Stimulated activated CD4-positive, alpha-beta T cell treated with anti-CD3 and anti-CD28 coated beads, Interleukin-1b, Interleukin-23, amount 100 ng/mL, for 4 hours (primary cell): Measurements from ENCODE around the gene PLA1A.

Experiments
- DNase-seq, 2 donors: peaks; one replicate each; pipeline ENCODE4 v3.0.0-alpha.2; 2020; ENCODE audit warnings: low read depth in 2 of 2

Gene PLA1A

GRCh38 chr3:119608405-119609000 is 10.8 kb downstream of the PLA1A start:
- no peak for DNase-seq

GRCh38 chr3:119609301-119609700 is 11.6 kb downstream of the PLA1A start:
- DNase-seq = no peak

GRCh38 chr3:119611664-119612063 is 14.0 kb downstream of the PLA1A start:
- no peak for DNase-seq

- DNase-seq = no peak
Observed at GRCh38 chr3:119613201-119613600, 15.5 kb downstream of the PLA1A start.

DNA sequence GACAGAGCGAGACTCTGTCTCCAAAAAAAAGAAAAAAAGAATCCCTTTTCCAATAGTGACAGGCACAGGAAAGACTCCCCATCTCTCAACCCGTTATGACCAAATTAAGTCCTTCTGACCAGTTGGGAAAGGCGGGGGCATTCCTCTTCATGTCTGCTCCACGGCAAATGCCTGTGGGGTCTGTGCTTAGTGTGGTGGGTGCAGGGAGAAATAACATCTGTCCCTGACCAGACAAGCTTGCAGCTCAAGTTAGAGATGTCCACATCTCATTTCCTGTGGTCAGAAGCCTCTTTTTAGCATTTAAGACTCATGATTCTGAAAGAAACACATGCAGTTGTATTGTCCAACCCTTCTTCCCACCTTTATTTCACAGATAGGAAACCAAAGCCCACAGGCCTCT is 16.2 kb downstream of the PLA1A start:
- DNase-seq = no peak

GRCh38 chr3:119616056-119616455 is 18.4 kb downstream of the PLA1A start:
- no peak for DNase-seq

DNA sequence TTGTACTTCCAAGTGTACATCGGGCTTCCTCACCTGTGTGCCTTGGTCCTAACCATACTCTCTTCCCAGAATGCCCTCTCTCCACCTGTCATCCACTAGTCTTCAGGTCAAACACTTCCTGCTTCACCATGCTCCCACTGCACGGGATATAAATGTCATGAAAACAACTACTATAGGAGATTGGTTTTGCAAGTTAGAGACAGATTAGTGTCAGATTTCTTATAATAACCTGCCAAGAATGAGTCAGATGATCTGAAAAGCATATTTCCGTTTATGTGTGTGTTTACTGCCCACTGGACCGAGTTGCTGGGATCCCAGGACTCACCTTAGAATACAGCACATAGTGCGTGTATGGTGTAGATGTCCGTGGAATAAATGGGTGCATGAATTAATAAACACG is 21.4 kb downstream of the PLA1A start:
- DNase-seq = no peak

GRCh38 chr3:119620899-119621298 is 23.2 kb downstream of the PLA1A start:
- DNase-seq = no peak

- DNase-seq = no peak
Observed at GRCh38 chr3:119624002-119624720, 26.5 kb downstream of the PLA1A start.

DNA sequence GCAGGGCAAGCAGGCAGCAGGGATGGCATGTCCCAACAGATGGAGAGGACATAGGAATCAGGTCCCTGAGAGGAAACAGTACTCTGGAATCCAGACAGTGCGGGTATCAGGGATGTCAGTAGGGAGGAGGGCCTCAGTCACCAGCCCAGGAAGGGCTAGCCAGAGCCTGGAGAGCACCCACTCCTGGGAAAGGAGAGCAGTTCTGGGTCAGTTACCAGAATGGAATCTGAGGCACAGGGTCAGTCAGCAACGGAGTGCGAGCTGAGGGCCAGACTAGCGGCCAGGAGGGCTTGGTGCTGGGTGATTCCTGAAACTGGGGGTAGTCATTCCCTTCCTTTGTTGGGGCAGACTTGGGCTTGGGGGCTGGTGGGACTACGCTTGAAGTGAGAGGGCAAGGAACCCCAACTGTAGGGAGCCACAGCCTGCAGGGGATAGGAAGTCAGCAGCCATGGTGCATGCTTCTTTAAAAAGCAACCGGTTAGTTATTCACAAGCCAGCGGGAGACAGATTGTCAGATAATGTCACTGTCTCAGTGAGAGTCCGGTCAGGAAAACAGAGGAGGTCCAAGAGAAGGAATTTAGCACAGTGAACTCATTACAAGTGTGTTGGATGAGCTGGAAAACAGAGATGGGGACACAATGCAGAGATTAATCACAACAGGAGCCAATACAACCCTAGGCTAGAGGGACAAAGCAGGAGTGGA is 27.9 kb downstream of the PLA1A start:
- no peak for DNase-seq

GRCh38 chr3:119626196-119626595 is 28.5 kb downstream of the PLA1A start:
- no peak for DNase-seq

DNA sequence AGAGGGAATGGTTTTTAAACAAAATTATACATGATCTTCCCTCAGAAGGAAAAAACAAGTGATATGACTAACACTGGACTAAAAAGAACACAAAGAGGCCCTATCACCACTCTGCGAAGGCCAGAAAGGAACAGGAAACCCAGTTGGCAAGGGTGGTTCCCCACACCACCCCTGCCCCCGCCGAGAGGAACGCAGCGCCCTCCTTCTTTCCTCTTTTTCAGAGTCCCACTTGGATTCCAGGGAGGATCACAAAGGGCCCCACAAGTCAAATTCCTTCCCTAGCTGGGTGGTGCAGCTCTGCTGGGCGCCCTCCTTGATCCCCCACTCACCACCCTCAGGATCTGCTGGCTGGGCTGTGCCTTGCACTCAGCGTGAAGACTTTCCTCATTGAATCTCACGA is 29.8 kb downstream of the PLA1A start:
- no peak for DNase-seq

DNA sequence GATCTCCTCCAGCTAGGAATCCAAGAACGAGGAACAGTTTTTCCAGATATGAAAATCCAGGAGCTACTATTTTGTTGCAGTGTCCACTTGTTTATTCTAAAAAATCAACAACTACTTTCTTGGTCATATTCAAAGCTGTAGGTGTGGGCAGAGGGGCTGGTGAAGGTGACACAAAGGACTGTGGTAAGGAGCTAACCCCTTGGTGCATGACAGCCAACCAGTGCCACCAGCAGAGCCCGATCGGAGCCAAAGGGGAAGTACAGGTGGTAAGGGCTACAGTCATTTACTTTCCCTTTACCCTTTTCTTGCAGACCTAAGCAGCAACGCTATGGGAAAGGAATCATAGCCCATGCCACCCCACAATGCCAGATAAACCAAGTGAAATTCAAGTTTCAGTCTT is 30.7 kb downstream of the PLA1A start:
- DNase-seq = no peak

GRCh38 chr3:119628816-119629445 is 31.2 kb downstream of the PLA1A start:
- no peak for DNase-seq

- no peak for DNase-seq
Observed at GRCh38 chr3:119630128-119630879, 32.6 kb downstream of the PLA1A start.

DNA sequence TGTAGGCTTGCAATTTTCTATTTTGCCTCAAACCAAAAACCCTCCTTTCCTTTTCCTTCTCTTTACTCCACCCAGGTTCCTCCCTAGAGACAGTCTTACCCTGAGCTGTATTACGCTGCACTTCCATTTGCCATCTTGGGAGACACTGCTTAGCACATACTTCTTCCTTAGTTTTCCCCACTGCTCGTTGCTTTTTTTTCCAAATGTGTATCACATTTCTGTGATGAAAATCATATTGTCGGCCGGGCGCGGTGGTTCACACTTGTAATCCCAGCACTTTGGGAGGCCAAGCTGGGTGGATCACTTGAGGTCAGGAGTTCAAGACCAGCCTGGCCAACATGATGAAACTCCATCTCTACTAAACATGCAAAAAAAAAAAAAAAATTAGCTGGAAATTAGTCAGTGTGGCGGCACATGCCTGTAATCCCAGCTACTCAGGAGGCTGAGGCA is 33.2 kb downstream of the PLA1A start:
- DNase-seq = no peak

DNA sequence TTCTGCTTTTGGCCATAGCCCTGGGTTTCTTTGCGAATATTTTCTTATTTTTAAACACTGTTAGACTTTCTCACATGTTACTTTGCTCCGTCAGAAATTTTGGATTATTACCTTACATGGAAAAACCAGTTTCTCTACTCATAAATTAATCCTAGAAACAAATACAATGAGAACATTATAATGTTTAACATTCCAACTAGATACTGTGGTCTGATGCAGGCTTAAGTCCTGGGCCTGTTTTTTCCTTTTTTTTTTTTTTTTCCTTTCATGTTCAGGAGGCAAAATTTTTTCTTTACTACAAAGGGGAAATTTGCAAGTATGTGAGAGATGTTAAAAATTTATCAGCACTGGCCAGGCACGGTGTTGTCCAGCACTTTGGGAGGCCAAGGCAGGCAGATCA is 33.8 kb downstream of the PLA1A start:
- no peak for DNase-seq

DNA sequence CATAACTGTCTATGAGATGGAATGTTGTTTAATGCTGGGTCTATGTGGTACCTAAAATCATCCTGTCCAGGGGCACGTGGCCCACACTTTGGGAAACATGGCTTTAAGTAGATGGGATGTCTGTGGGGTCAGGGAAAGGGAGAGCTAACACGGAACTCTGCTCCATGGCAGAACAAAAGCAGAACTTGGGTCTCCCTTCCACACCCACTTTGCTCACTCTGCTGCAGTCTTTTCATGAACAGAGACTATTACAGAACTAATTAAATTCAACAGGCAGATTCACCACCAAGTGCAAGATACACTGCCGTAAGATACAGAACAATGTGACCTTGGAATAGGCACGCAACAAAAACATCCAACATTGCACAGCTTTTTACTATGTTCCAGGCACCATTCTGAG is 34.5 kb downstream of the PLA1A start:
- DNase-seq = no peak

DNA sequence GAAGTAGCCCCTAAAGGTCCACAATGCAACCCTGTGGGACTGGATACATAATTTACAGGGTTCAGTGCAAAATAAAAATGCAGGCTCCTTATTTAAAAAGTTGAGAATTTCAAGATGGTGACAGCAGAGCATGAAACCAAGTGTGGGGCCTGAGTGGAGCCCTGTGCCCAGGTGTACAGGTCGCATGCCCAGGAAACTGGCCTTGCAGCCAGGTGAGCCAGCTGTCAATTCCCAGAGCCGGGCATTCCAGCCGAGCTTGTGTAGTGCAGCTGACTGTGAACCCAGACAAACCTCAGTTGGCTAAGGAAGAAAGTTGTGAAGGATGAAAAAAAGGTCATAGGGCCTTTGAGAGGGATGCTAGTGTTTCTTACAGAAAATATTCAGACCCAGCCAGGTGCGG is 35.1 kb downstream of the PLA1A start:
- DNase-seq = no peak

DNA sequence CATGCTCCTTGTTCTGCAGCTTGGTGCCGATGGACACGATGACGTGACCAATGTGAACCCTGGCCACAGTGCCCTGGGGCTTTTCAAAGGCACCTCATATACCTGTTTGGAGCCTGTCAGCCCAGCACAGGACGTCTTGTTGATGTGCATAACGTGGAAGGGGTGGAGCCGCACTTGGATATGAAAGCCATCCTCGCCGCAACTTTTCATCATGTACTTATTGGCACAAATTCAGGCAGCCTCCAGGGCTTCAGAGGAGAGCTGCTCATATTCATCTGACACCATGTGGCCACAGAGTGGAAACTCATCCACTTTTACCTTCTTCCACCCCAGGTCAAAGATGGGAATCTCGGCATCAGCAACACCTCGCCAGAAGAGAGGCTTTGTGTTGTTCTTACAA is 38.0 kb downstream of the PLA1A start:
- DNase-seq = no peak

- no peak for DNase-seq
Observed at GRCh38 chr3:119636249-119636648, 38.6 kb downstream of the PLA1A start.
